ENCODE results near the gene MRPS23.

Gene MRPS23

DNA sequence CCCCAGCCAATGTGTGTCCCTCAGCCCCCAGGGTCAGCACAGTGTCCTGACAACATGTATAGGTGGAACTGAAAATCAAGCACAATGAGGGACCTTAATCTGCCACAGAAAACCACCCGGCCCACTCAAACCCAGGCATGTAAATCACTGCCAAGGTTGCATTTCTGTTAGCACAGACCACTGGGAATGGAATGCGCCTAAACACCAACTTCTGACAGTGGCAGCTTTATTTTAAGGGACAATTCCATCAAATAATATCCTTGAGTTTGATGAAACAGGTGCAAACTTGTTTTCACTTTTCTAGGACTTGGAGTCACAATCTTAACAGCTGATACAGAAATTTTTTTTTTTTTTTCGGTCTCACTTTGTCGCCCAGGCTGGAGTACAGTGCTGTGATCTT, 37.3 kb upstream of the MRPS23 start:
- no peak overlapping the region for H3K27ac ChIP-seq (ENCODE audit: extremely low read depth, low read depth, low read length)
- no peaks in the 10 kb centered on the region for H3K4me1 ChIP-seq (ENCODE audit: control insufficient read depth, insufficient read depth, low read length)
- ChIA-PET POLR2A (interaction anchor here (0.7 kb wide), 1 partner anchor 49 kb away, joined by 4 read pairs; no protein-coding TSS in a partner anchor), CTCF (interaction anchor here (0.7 to 8.0 kb wide), 5 partner anchors 10 to 406 kb away, joined by 3 to 95 read pairs (median 9); no protein-coding TSS in a partner anchor)
- H3K36me3 ChIP-seq (ENCODE audit: control insufficient read depth in 2 of 2, insufficient read depth in 1 of 2, low read length in 2 of 2) = peaks cover 0 to 17% of the 10 kb centered on the region in 2 experiments; a peak in 1 of 3 replicates
- no peaks in the 10 kb centered on the region for H3K9me3 ChIP-seq (ENCODE audit: control insufficient read depth, insufficient read depth, low read depth, low read length)
- TF ChIP-seq, protein P1, sequence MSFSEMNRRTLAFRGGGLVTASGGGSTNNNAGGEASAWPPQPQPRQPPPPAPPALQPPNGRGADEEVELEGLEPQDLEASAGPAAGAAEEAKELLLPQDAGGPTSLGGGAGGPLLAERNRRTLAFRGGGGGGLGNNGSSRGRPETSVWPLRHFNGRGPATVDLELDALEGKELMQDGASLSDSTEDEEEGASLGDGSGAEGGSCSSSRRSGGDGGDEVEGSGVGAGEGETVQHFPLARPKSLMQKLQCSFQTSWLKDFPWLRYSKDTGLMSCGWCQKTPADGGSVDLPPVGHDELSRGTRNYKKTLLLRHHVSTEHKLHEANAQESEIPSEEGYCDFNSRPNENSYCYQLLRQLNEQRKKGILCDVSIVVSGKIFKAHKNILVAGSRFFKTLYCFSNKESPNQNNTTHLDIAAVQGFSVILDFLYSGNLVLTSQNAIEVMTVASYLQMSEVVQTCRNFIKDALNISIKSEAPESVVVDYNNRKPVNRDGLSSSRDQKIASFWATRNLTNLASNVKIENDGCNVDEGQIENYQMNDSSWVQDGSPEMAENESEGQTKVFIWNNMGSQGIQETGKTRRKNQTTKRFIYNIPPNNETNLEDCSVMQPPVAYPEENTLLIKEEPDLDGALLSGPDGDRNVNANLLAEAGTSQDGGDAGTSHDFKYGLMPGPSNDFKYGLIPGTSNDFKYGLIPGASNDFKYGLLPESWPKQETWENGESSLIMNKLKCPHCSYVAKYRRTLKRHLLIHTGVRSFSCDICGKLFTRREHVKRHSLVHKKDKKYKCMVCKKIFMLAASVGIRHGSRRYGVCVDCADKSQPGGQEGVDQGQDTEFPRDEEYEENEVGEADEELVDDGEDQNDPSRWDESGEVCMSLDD (tag by site-specific recombination; IDR thresholded peaks at IDR 0.05) = no peak
- TF ChIP-seq FEZF1 (tag by site-specific recombination; IDR thresholded peaks at IDR 0.05) = no peak
- TF ChIP-seq, protein P2, sequence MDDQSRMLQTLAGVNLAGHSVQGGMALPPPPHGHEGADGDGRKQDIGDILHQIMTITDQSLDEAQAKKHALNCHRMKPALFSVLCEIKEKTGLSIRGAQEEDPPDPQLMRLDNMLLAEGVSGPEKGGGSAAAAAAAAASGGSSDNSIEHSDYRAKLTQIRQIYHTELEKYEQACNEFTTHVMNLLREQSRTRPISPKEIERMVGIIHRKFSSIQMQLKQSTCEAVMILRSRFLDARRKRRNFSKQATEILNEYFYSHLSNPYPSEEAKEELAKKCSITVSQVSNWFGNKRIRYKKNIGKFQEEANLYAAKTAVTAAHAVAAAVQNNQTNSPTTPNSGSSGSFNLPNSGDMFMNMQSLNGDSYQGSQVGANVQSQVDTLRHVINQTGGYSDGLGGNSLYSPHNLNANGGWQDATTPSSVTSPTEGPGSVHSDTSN (CRISPR knock-in tag; IDR thresholded peaks at IDR 0.05) = no peak
- TF ChIP-seq ZBTB17 (tag by site-specific recombination; IDR thresholded peaks at IDR 0.05) = no peak
- TF ChIP-seq ZNF175 (tag by site-specific recombination; IDR thresholded peaks at IDR 0.05) = no peak
- TF ChIP-seq, protein P3, sequence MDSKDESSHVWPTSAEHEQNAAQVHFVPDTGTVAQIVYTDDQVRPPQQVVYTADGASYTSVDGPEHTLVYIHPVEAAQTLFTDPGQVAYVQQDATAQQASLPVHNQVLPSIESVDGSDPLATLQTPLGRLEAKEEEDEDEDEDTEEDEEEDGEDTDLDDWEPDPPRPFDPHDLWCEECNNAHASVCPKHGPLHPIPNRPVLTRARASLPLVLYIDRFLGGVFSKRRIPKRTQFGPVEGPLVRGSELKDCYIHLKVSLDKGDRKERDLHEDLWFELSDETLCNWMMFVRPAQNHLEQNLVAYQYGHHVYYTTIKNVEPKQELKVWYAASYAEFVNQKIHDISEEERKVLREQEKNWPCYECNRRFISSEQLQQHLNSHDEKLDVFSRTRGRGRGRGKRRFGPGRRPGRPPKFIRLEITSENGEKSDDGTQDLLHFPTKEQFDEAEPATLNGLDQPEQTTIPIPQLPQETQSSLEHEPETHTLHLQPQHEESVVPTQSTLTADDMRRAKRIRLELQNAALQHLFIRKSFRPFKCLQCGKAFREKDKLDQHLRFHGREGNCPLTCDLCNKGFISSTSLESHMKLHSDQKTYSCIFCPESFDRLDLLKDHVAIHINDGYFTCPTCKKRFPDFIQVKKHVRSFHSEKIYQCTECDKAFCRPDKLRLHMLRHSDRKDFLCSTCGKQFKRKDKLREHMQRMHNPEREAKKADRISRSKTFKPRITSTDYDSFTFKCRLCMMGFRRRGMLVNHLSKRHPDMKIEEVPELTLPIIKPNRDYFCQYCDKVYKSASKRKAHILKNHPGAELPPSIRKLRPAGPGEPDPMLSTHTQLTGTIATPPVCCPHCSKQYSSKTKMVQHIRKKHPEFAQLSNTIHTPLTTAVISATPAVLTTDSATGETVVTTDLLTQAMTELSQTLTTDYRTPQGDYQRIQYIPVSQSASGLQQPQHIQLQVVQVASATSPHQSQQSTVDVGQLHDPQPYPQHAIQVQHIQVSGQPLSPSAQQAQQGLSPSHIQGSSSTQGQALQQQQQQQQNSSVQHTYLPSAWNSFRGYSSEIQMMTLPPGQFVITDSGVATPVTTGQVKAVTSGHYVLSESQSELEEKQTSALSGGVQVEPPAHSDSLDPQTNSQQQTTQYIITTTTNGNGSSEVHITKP (tag by site-specific recombination; IDR thresholded peaks at IDR 0.05) = no peak
- TF ChIP-seq ZNF561 (tag by site-specific recombination; IDR thresholded peaks at IDR 0.05; ENCODE audit: borderline replicate concordance) = no peak
- no peak for TF ChIP-seq ZNF211 (tag by site-specific recombination; IDR thresholded peaks at IDR 0.05; ENCODE audit: low read depth)
- no peak for TF ChIP-seq ZNF768 (tag by site-specific recombination; IDR thresholded peaks at IDR 0.05)
- TF ChIP-seq ZNF843 (tag by site-specific recombination; IDR thresholded peaks at IDR 0.05) = no peak
- TF ChIP-seq, protein P4, sequence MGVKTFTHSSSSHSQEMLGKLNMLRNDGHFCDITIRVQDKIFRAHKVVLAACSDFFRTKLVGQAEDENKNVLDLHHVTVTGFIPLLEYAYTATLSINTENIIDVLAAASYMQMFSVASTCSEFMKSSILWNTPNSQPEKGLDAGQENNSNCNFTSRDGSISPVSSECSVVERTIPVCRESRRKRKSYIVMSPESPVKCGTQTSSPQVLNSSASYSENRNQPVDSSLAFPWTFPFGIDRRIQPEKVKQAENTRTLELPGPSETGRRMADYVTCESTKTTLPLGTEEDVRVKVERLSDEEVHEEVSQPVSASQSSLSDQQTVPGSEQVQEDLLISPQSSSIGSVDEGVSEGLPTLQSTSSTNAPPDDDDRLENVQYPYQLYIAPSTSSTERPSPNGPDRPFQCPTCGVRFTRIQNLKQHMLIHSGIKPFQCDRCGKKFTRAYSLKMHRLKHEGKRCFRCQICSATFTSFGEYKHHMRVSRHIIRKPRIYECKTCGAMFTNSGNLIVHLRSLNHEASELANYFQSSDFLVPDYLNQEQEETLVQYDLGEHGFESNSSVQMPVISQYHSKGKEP (tag by site-specific recombination; IDR thresholded peaks at IDR 0.05) = no peak
- TF ChIP-seq TCF7L2 (IDR thresholded peaks at IDR 0.05; ENCODE audit: borderline replicate concordance, low read depth, low read length) = no peak
- no peak for TF ChIP-seq ZNF311 (tag by site-specific recombination; IDR thresholded peaks at IDR 0.05; ENCODE audit: borderline replicate concordance)
- TF ChIP-seq ZNF157 (tag by site-specific recombination; IDR thresholded peaks at IDR 0.05) = no peak
- TF ChIP-seq ZBTB8A (tag by site-specific recombination; IDR thresholded peaks at IDR 0.05) = no peak
- no peak for TF ChIP-seq ZNF624 (tag by site-specific recombination; IDR thresholded peaks at IDR 0.05)
- TF ChIP-seq ZNF777 (tag by site-specific recombination; IDR thresholded peaks at IDR 0.05; ENCODE audit: borderline replicate concordance) = no peak
- TF ChIP-seq ZFP41 (tag by site-specific recombination; IDR thresholded peaks at IDR 0.05; ENCODE audit: borderline replicate concordance) = no peak
- TF ChIP-seq ZNF701 (tag by site-specific recombination; IDR thresholded peaks at IDR 0.05) = no peak
- no peak for TF ChIP-seq ZNF292 (tag by site-specific recombination; IDR thresholded peaks at IDR 0.05; ENCODE audit: borderline replicate concordance, low read depth)
- H3K4me3 ChIP-seq (ENCODE audit: low read depth, low read length) = no peak overlapping the region
